Peyer's patch (tissue), 4 donors: ENCODE results near the gene RFWD3. TPM values are rescaled to one million over a fixed set of nuclear protein-coding genes. Genes with fewer than 3 reads are reported as not detected.
"Not testable (repeated sequence)": the region's sequence is repeated elsewhere in the genome, so short reads cannot be mapped to it uniquely, and the experiment has no call there.

Source experiments
- DNase-seq, 3 donors: peaks; one replicate each; pipeline ENCODE4 v3.0.0-alpha.2; 2017 to 2019
- H3K27ac ChIP-seq, 4 donors: fragments of 200-600 bp; sonication (generic); one replicate each; pipeline ENCODE4 v1.5.1; 2016 to 2019
- H3K27me3 ChIP-seq, 2 donors: fragments of 200-600 bp; sonication (generic); one replicate each; pipeline ENCODE4 v1.5.1; 2019
- H3K36me3 ChIP-seq, 3 donors: fragments of 200-600 bp; sonication (generic); one replicate each; pipeline ENCODE4 v1.5.1; 2016 to 2019
- H3K4me1 ChIP-seq, 4 donors: fragments of 200-600 bp; sonication (generic); one replicate each; pipeline ENCODE4 v1.5.1; 2016 to 2019
- H3K4me3 ChIP-seq, 4 donors: fragments of 200-600 bp; sonication (generic); 1 replicate in 3 of 4; 2 replicates in 1 of 4; pipeline ENCODE4 v1.5.1; 2016 to 2019; ENCODE audit warnings: mild to moderate bottlenecking in 1 of 4
- H3K9me3 ChIP-seq, 4 donors: fragments of 200-600 bp; sonication (generic); one replicate each; pipeline ENCODE4 v1.5.1; 2016 to 2019; ENCODE audit warnings: mild to moderate bottlenecking in 1 of 4
- POLR2A ChIP-seq, 2 donors: fragments of 450-650 bp; IDR thresholded peaks; one replicate each; pipeline ENCODE4 v1.5.1; 2017; ENCODE audit warnings: antibody characterized with exemption in 2 of 2, mild to moderate bottlenecking in 2 of 2, moderate library complexity in 2 of 2
- total RNA-seq, 4 donors: library from RNA; depleted of rRNA; stranded (reverse); fragments of >200 nt; gene quantifications; one replicate each; pipeline ENCODE4 v1.1.0, GENCODE V29; 2016
- TF ChIP-seq, protein P1 (sequence below), 6 experiments: fragments of 450-650 bp in 4 of 6; fragments of 200-600 bp in 2 of 6; sonication (generic) in 1 of 6; IDR thresholded peaks; one replicate each; pipeline ENCODE4 v1.5.1; 2017 to 2019; ENCODE audit warnings: antibody characterized with exemption in 6 of 6, mild to moderate bottlenecking in 3 of 6, moderate library complexity in 1 of 6

RFWD3 gene
- total RNA-seq, 4 donors from 2014 or later = 13.7 to 33.8 (median 23.8) TPM

DNA sequence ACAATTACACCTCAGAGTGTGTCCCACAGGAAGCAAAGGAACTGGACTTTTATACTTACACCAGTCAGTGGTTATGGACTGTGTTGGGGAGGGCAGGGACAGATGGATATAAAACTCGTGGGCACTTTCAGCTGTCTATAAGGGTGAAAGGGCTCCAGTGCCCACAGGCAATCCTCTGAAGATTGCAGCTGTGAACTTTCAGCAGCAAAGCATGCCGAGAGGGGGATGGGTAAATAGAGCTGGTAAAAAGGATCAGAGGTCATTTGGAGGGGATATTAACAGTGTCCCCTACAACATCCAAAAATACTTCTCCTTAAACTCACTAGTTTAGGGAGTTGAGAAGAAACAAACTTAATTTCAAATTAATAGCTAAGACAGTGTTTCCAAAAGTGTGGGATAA, 13.3 kb upstream of the RFWD3 start:
- Histone ChIP-seq H3K27ac (no peak overlapping the region), H3K36me3 (peaks cover 0 to 71% (median 0%) of the 10 kb centered on the region in 3 donors), H3K4me1 (no peaks in the 10 kb centered on the region), H3K4me3 (no peak overlapping the region), H3K27me3 (no peaks in the 10 kb centered on the region), H3K9me3 (no peaks in the 10 kb centered on the region)
- no peak for DNase-seq
- TF ChIP-seq, protein P1, sequence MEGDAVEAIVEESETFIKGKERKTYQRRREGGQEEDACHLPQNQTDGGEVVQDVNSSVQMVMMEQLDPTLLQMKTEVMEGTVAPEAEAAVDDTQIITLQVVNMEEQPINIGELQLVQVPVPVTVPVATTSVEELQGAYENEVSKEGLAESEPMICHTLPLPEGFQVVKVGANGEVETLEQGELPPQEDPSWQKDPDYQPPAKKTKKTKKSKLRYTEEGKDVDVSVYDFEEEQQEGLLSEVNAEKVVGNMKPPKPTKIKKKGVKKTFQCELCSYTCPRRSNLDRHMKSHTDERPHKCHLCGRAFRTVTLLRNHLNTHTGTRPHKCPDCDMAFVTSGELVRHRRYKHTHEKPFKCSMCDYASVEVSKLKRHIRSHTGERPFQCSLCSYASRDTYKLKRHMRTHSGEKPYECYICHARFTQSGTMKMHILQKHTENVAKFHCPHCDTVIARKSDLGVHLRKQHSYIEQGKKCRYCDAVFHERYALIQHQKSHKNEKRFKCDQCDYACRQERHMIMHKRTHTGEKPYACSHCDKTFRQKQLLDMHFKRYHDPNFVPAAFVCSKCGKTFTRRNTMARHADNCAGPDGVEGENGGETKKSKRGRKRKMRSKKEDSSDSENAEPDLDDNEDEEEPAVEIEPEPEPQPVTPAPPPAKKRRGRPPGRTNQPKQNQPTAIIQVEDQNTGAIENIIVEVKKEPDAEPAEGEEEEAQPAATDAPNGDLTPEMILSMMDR (IDR thresholded peaks at IDR 0.05) = no peak
- no peak for TF ChIP-seq POLR2A (IDR thresholded peaks at IDR 0.05)

DNA sequence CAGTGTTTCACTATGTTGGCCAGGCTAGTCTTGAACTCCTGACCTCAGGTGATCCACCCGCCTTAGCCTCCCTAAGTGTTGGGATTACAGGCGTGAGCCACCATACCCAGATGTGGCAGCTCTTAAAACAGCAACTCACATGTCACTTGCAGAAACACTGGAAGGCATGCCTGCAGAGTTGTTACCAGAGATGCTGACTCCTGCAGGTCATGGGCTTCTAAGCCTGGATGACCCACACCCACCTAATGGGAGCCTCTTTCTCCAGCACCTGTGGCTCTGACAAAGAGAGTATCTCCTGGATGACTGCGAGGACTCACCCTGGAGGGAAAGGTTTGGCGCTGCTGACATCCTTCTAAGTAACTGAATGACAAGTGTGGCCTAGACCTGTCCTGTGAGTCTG, 11.2 kb upstream of the RFWD3 start:
- Histone ChIP-seq H3K4me1 (no peaks in the 10 kb centered on the region), H3K4me3 (no peak overlapping the region), H3K9me3 (no peaks in the 10 kb centered on the region), H3K27me3 (no peaks in the 10 kb centered on the region), H3K36me3 (peaks cover 0 to 77% (median 0%) of the 10 kb centered on the region in 3 donors), H3K27ac (no peak overlapping the region)
- DNase-seq = no peak
- TF ChIP-seq, protein P1 (IDR thresholded peaks at IDR 0.05) = no peak
- no peak for TF ChIP-seq POLR2A (IDR thresholded peaks at IDR 0.05)

DNA sequence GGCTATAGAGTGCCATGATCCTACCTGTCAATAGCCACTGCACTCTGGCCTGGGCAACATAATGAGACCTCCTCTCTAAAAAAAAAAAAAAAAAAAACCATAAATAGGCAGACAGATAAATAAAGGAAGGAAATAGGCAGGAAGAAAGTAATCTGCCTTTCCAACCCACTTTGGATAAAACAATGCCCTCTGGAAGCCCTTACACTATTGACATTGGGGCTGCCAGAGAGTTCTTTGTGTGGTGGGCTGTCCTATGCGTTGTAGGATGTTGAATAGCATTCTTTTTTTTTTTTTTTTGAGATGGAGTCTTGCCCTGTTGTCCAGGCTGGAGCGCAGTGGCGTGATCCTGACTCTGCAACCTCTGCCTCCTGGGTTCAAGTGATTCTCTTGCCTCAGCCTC, 7.2 kb upstream of the RFWD3 start:
- Histone ChIP-seq H3K4me1 (no peaks in the 10 kb centered on the region), H3K27ac (no peak overlapping the region), H3K4me3 (no peak overlapping the region), H3K27me3 (no peaks in the 10 kb centered on the region), H3K9me3 (no peaks in the 10 kb centered on the region), H3K36me3 (peaks cover 0 to 52% (median 0%) of the 10 kb centered on the region in 3 donors)
- no peak for DNase-seq
- TF ChIP-seq, protein P1 (IDR thresholded peaks at IDR 0.05) = no peak
- TF ChIP-seq POLR2A (IDR thresholded peaks at IDR 0.05) = no peak

GRCh38 chr16:74668877-74669276, 2.2 kb upstream of the RFWD3 start:
- H3K27me3 ChIP-seq, DNase-seq, H3K27ac ChIP-seq, H3K4me3 ChIP-seq, H3K9me3 ChIP-seq: not testable (repeated sequence)
- Histone ChIP-seq H3K36me3 (peaks cover 0 to 20% (median 0%) of the 10 kb centered on the region in 3 donors), H3K4me1 (peaks cover 0 to 13% (median 7%) of the 10 kb centered on the region in 4 donors)

GRCh38 chr16:74667255-74667700, 601 bp upstream of the RFWD3 start:
- Histone ChIP-seq H3K9me3 (no peaks in the 10 kb centered on the region), H3K27me3 (no peaks in the 10 kb centered on the region), H3K4me3 (peak overlapping the region; percentile 85 to 94 (median 90)), H3K36me3 (peaks cover 0 to 26% (median 0%) of the 10 kb centered on the region in 3 donors), H3K4me1 (peaks cover 0 to 13% (median 7%) of the 10 kb centered on the region in 4 donors), H3K27ac (peak overlapping the region in 2 of 4 donors; percentile 28 to 82)
- DNase-seq = peak; percentile 35 to 64 (median 62)
- TF ChIP-seq, protein P1 (IDR thresholded peaks at IDR 0.05) = no peak
- no peak for TF ChIP-seq POLR2A (IDR thresholded peaks at IDR 0.05)

- Histone ChIP-seq H3K9me3 (no peaks in the 10 kb centered on the region), H3K36me3 (peaks cover 0 to 29% (median 0%) of the 10 kb centered on the region in 3 donors), H3K27ac (peak overlapping the region in 3 of 4 donors; percentile 74 to 82 (median 82)), H3K4me3 (peak overlapping the region; percentile 85 to 94 (median 90)), H3K27me3 (no peaks in the 10 kb centered on the region), H3K4me1 (peaks cover 0 to 13% (median 7%) of the 10 kb centered on the region in 4 donors)
- no peak for TF ChIP-seq POLR2A (IDR thresholded peaks at IDR 0.05)
- TF ChIP-seq, protein P1 (IDR thresholded peaks at IDR 0.05) = no peak
- DNase-seq = no peak
Observed at GRCh38 chr16:74666010-74666421, 661 bp downstream of the RFWD3 start.
